Stimulated activated CD4-positive, alpha-beta T cell treated with anti-CD3 and anti-CD28 coated beads, Interleukin-1b, Interleukin-23, amount 100 ng/mL, for 24 hours (primary cell): ENCODE data around the gene FAXDC2.
A peak's percentile ranks its signal among the peaks of the same experiment; 100 is the strongest.
"Not testable (repeated sequence)": the region's sequence is repeated elsewhere in the genome, so short reads cannot be mapped to it uniquely, and the experiment has no call there.

Experiments used
- DNase-seq, 4 experiments: peaks; one replicate each; pipeline ENCODE4 v3.0.0-alpha.2; 2020; ENCODE audit warnings: low read depth in 4 of 4, low spot score in 1 of 4

The FAXDC2 gene

GRCh38 chr5:154832804-154833203 is 17.6 kb downstream of the FAXDC2 start:
- not testable (repeated sequence) for DNase-seq

- DNase-seq = no peak
These were observed 19.0 kb downstream of the FAXDC2 start for GRCh38 chr5:154831451-154831850.

GRCh38 chr5:154830596-154830995 is 19.8 kb downstream of the FAXDC2 start:
- no peak for DNase-seq

DNA sequence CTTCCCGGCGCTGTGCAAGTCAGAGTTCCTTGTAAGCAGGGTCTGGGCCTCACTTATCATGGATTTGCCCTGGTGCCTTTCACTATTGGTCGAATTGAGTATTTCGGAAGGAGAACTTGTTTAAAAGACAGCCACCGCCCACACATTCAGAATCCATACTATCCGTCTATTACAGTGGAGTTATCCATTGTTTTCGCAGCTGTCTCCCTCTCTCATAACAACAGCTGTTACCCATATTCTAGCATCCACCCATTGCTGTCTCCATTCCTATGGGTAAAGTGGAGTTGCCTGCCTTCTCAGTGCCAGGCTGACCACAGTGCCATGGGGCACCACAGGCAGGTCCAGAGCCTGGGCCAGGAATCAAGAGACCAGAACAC is 20.2 kb downstream of the FAXDC2 start:
- no peak for DNase-seq

DNA sequence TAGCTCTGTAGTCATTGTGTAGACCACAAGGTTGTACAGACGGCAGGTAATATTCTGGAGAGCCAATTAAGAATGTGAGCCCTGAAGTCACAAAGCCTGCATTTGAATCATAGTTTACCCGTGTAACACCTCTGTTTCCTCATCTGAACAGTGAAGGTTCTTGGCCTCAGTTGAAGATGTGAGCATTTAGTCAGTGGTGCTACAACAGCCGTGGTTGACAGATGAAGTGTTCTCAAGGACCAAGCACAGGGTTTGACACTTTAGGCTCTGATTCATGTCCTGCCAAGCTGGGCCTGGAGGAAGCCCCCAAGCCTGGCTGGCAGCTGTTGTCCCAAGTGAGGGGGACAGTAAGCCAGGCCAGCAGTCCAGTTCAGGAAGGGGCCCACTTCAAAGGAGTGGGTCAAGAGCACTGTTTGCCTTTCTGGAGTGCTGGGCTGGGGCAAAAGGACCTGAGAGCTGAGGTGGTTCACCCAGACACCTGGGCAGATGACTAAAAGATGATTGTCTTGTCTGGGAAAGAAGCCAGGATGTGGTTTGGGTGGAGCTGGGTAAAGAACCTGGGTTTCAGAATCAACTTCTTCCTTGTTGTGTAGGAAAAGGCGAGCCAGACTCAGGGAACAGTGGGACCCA is 20.7 kb downstream of the FAXDC2 start:
- no peak for DNase-seq

DNA sequence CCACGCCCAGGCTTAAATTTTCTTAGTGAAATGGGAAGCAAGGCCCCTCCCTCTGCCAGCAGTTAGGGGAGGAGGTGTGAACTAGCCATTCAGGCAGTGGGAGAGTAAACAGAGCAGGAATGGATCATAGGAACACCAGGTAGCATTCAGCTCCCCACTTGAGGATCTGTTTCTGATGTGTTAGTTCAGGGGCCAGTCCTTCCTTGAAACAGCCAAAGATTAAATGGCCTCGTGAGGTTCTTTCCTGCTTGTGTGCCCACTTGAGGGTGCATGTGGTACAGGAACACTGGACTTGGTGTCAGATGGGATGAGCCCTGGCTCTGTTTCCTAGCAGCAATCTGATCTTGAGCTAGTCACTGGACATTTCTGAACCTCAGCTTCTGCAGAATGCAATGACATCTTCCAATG is 21.2 kb downstream of the FAXDC2 start:
- no peak for DNase-seq

DNA sequence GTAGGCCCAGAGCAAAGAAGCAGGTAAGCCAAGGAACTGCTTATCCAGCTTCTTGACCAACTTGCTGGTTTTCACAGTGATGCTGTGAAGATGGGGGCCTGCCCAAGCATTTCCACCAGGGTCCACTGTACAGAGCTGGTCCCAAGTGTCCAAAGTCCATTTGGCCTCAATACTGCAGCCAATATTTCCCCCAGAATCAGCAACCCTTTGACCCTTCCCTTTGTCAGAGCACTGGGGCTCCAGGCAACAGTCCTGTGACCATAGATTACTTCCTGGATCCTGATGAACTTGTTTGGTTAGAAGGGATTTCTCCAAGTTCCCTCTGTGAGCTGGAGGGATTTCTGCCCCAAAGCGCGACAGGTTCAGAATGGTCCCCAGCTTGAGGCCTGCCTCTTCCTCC is 26.3 kb downstream of the FAXDC2 start:
- no peak for DNase-seq

DNA sequence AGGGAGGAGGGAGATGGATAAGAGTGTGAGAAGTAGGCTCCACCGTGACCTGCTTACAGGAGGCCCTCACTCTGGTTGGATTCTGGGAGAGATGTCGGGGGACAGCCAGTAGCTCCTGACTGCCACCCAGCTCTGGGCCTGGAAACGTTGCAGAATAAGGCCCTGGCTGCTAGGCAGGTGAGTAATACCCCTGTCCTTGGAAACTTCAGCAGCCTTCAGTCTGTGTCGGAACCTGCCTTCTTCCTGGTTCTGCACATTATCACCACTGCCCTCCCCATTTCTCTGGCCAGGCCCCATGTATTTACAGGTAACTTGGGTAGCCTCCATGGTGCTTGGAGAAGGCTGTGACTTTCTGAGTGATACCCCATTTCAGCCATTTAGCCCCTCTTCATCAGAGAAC is 26.8 kb downstream of the FAXDC2 start:
- DNase-seq = no peak

- not testable (repeated sequence) for DNase-seq
These were observed 27.5 kb downstream of the FAXDC2 start for GRCh38 chr5:154822896-154823295.

DNA sequence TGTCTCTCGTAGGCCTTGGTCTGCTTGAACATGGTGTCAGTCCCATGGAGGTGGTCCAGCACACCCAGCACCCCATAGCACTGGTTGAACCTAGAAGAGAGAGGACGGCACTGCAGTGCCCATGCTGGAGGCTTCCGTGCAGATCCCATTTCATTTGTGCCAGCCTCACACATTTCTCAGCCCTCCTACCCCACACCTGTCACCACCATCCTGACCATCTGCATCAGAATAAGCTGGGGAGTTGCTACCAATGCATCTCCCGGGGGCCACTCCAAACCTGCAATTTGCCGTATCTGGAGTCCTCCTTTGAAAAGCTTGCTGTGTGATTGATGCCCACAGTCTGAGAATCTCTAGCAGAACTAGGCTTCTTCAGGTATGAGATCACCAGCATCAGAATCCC is 30.0 kb downstream of the FAXDC2 start:
- no peak for DNase-seq

DNA sequence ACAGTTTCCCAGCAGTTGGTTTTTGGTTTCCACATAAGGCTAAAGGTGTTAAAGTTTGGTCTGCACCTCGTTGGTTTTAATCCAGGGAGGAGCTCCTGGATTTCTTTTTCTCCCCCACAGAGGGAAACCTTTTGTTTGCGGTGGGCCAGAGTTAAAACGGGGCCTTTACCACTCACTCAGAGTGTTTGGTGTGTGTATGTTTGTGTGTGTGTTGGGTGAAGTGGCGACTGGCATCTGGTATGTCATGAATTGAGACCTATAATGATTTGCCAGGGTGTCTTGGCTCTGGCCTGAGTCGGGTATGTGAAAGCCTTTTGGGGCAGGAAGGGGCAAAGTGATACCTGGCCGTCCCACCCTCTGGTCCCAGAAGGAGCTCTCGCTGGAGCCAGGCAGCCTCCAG is 30.9 kb downstream of the FAXDC2 start:
- DNase-seq = no peak

- no peak for DNase-seq
These were observed 31.8 kb downstream of the FAXDC2 start for GRCh38 chr5:154818471-154819116.

GRCh38 chr5:154817815-154818214 is 32.6 kb downstream of the FAXDC2 start:
- no peak for DNase-seq

GRCh38 chr5:154816891-154817492 is 33.4 kb downstream of the FAXDC2 start:
- no peak for DNase-seq

DNA sequence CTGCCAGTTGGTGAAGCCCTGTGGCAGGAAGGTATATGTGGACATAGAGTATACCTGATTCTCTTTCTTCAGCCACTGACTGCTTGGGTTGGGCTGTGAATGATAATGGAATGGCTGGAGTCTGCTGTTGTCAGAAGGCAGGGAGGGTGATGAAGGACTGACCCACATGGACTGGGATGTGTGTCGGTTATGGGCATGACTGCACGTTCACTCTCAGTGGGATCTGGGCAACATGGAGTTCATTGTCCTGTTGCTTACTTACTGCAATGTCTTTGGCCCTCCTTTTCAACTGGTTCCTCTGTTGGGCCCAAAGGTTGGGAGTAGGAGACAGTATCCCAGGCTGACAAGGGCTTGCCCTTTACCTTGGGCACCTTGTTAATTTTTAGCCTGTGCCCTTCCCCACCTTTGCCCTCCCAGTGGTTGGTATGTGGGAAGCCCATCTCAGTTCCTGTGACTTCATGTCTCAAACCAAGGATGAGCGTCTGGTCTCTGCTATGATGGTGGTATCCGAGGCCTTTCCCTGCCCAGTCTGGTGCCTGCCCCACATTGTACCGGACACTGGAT is 34.6 kb downstream of the FAXDC2 start:
- DNase-seq = no peak

GRCh38 chr5:154815025-154815424 is 35.4 kb downstream of the FAXDC2 start:
- DNase-seq = no peak

GRCh38 chr5:154813736-154814135 is 36.7 kb downstream of the FAXDC2 start:
- DNase-seq = no peak

GRCh38 chr5:154813158-154813557 is 37.2 kb downstream of the FAXDC2 start:
- no peak for DNase-seq

DNA sequence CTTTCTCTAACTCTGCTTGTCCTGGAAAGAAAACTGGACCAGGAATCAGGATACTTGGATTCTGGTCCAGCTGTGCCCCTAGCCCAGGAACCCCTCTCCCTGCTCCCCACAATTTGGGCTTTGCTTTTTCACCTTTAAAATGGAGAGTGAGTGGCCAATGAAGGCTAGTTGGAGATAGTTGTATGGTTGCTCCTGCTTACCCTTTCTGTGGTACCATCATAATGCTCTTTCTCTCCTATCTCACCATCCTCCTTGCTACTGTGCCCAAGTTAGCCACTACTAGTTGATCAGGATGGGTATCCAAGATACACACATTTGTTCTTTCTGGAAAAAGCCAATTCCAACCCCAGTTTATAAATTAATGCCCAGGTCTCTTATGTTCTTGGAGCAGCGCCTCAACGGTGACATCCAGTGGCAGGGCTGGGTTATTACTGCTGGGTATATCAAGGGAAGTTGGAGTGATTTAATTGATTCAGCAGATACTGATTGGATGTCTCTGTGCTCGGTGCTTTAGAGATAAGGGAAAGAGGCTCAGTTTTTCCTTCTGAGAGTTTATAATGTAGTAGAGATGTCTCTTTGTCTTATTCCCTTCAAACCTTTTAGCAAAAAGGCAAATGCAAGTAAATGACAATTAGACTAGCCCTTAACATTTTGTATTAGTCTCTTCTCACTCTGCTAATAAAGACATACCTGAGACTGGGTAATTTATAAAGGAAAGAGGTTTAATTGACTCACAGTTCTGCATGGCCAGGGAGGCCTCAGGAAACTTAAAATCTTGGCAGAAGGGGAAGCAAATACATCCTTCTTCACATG is 38.5 kb downstream of the FAXDC2 start:
- peak; percentile 26 to 45 (median 38) for DNase-seq

DNA sequence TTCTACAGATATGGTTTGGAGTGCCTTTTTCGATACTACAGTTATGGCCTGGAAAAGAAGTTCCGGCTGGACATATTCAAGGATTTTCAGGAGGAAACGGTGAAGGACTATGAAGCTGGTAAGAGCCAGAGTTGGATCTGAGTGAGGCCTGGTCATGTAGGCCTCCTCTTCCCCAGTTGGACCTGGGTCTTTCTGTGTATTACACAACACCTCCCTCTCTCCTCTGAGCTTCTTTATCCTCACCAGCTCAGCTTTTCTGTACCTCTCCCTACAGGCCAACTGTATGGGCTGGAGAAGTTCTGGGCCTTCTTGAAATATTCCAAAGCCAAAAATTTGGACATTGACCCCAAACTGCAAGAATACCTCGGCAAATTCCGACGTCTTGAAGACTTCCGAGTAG is 39.2 kb downstream of the FAXDC2 start:
- DNase-seq = no peak

- DNase-seq = no peak
These were observed 44.2 kb downstream of the FAXDC2 start for GRCh38 chr5:154806176-154806575.

GRCh38 chr5:154802050-154802449 is 48.4 kb downstream of the FAXDC2 start:
- DNase-seq = no peak
